ENCODE results near the gene PATE1.

DNA sequence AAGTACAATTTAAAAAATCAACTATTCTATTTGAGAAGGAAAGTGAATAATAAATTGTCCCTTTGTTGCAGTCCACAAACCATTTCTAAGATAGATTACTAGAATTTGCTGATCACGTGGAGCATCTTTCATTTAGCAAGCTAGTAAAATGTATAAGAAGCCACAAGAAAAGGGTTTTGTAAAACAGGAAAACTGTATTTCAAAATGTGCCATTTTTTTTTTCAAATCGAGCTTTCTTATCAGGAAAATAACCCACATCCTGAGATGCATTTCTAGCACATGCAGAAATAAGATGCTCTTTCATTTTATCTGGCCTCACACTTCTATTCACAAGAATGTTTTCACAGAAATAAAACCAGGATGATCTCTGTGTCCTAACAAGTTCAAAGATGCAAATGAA, 38.6 kb downstream of the PATE1 start:
- TF ChIP-seq, protein P1, sequence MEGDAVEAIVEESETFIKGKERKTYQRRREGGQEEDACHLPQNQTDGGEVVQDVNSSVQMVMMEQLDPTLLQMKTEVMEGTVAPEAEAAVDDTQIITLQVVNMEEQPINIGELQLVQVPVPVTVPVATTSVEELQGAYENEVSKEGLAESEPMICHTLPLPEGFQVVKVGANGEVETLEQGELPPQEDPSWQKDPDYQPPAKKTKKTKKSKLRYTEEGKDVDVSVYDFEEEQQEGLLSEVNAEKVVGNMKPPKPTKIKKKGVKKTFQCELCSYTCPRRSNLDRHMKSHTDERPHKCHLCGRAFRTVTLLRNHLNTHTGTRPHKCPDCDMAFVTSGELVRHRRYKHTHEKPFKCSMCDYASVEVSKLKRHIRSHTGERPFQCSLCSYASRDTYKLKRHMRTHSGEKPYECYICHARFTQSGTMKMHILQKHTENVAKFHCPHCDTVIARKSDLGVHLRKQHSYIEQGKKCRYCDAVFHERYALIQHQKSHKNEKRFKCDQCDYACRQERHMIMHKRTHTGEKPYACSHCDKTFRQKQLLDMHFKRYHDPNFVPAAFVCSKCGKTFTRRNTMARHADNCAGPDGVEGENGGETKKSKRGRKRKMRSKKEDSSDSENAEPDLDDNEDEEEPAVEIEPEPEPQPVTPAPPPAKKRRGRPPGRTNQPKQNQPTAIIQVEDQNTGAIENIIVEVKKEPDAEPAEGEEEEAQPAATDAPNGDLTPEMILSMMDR (IDR thresholded peaks at IDR 0.05): no peak
- no peak for TF ChIP-seq POLR2AphosphoS5 (IDR thresholded peaks at IDR 0.05)
- TF ChIP-seq POLR2A (IDR thresholded peaks at IDR 0.05): no peak

All from suprapubic skin (tissue), 4 donors.